ENCODE data around the gene DAPK2. TPM values are rescaled to one million over a fixed set of nuclear protein-coding genes. Genes with fewer than 3 reads are reported as not detected.

Gene DAPK2
- total RNA-seq, 4 donors from 2014 or later: 15.5 to 112 (median 57.5) TPM

GRCh38 chr15:63892794-63893441 is 153.4 kb downstream of the DAPK2 start:
- TF ChIP-seq, protein P1, sequence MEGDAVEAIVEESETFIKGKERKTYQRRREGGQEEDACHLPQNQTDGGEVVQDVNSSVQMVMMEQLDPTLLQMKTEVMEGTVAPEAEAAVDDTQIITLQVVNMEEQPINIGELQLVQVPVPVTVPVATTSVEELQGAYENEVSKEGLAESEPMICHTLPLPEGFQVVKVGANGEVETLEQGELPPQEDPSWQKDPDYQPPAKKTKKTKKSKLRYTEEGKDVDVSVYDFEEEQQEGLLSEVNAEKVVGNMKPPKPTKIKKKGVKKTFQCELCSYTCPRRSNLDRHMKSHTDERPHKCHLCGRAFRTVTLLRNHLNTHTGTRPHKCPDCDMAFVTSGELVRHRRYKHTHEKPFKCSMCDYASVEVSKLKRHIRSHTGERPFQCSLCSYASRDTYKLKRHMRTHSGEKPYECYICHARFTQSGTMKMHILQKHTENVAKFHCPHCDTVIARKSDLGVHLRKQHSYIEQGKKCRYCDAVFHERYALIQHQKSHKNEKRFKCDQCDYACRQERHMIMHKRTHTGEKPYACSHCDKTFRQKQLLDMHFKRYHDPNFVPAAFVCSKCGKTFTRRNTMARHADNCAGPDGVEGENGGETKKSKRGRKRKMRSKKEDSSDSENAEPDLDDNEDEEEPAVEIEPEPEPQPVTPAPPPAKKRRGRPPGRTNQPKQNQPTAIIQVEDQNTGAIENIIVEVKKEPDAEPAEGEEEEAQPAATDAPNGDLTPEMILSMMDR (IDR thresholded peaks at IDR 0.05; ENCODE audit: low read depth): no peak

- TF ChIP-seq, protein P1 (IDR thresholded peaks at IDR 0.05; ENCODE audit: low read depth): no peak
Measured at GRCh38 chr15:63891768-63892133, 154.5 kb downstream of the DAPK2 start.

- TF ChIP-seq, protein P1 (IDR thresholded peaks at IDR 0.05; ENCODE audit: low read depth): no peak
Measured at GRCh38 chr15:63891079-63891767, 155.1 kb downstream of the DAPK2 start.

- TF ChIP-seq, protein P1 (IDR thresholded peaks at IDR 0.05; ENCODE audit: low read depth): no peak
Measured at GRCh38 chr15:63890617-63891016, 155.7 kb downstream of the DAPK2 start.

DNA sequence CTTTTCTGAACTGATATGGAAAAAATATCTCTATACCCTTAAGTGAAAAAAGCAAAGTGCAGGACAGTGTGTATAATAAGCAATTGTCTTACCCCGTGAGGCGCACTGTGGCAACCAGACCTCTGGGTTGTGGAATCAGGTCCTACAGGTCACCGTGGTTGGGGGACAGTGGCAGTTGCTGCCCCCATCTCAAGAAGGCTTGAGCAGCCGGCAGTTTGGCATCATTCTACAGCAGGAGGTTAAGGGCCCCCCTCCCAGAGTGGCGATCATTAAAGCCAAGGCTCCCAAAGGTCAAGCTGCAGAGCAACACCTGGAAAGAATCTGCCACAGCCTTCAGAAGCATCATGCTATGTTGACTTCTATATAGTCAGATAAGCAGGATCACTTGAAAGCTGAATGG is 156.5 kb downstream of the DAPK2 start:
- TF ChIP-seq, protein P1 (IDR thresholded peaks at IDR 0.05; ENCODE audit: low read depth): no peak

GRCh38 chr15:63888823-63889222 is 157.5 kb downstream of the DAPK2 start:
- TF ChIP-seq, protein P1 (IDR thresholded peaks at IDR 0.05; ENCODE audit: low read depth): no peak

- TF ChIP-seq, protein P1 (IDR thresholded peaks at IDR 0.05; ENCODE audit: low read depth): no peak
Measured at GRCh38 chr15:63888146-63888545, 158.1 kb downstream of the DAPK2 start.
